Right lobe of liver (tissue), 6 donors: Measurements from ENCODE around the gene KHDC4. TPM values are rescaled to one million over a fixed set of nuclear protein-coding genes. Genes with fewer than 3 reads are reported as not detected.
A peak's percentile ranks its signal among the peaks of the same experiment; 100 is the strongest.

ENCODE experiments used
- ATAC-seq, 4 donors: fragments of 200-7000 bp; cut with Tn5 transposase; one replicate each; pipeline ENCODE4 v1.9.1; 2020; ENCODE audit warnings: mild to moderate bottlenecking in 4 of 4, moderate library complexity in 4 of 4
- DNase-seq, 3 donors: peaks; one replicate each; pipeline ENCODE4 v3.0.0-alpha.2; 2020
- H3K27ac ChIP-seq, 3 donors: fragments of 200-600 bp; one replicate each; pipeline ENCODE4 v1.8.0; 2022
- H3K27me3 ChIP-seq, 2 donors: fragments of 200-600 bp; one replicate each; pipeline ENCODE4 v1.8.0; 2022
- H3K36me3 ChIP-seq, 4 donors: fragments of 200-600 bp; sonication (generic) in 1 of 4; one replicate each; pipeline versions ENCODE4 v1.5.1 to v1.8.0; 2017 to 2022; ENCODE audit warnings: control low read depth in 1 of 4
- H3K4me1 ChIP-seq, 4 donors: fragments of 200-600 bp; sonication (generic) in 1 of 4; one replicate each; pipeline versions ENCODE4 v1.5.1 to v1.8.0; 2017 to 2022; ENCODE audit warnings: control low read depth in 1 of 4
- H3K4me3 ChIP-seq, 3 donors: fragments of 200-600 bp; one replicate each; pipeline ENCODE4 v1.8.0; 2022
- H3K9me3 ChIP-seq, 4 donors: fragments of 200-600 bp; sonication (generic) in 1 of 4; one replicate each; pipeline versions ENCODE4 v1.5.1 to v1.8.0; 2017 to 2022; ENCODE audit warnings: control low read depth in 1 of 4
- POLR2A ChIP-seq: fragments of 450-650 bp; IDR thresholded peaks from one replicate; pipeline ENCODE4 v1.6.1; 2017; ENCODE audit warnings: antibody characterized with exemption, mild to moderate bottlenecking
- WGBS: methylation state at CpG from one replicate; pipeline ENCODE4 v1.1.6; 2018; ENCODE audit warnings: low coverage, low lambda C conversion rate; ENCODE audit not compliant: insufficient coverage; ENCODE audit errors: missing lambda C conversion rate; 5-methylcytosine and 5-hydroxymethylcytosine counted together
- intact Hi-C, 2 donors: fragments of 100-400 bp; cut with DNase I; formaldehyde crosslinking; loops; one replicate each; pipeline versions ENCODE4 v1.11.2 to v1.14.1; 2022
- long read RNA-seq: library from polyadenylated mRNA; unstranded; transcript quantifications from one replicate; pipeline ENCODE4 v2.0.0, GENCODE V29; 2019
- total RNA-seq, 6 experiments: library from RNA; depleted of rRNA in 2 of 6; stranded (reverse); fragments of >200 nt in 2 of 6; fragmentation: NEBNext Ultra II Directional in 3 of 6; extraction: Animal tissue kit (Norgen Biotek cat#: 25700) in 3 of 6; gene quantifications; one replicate each; pipeline versions ENCODE4 v1.1.0 to v1.2.4, GENCODE V29; 2016 to 2023
- TF ChIP-seq, protein P1 (sequence below), 4 donors: fragments of 200-600 bp in 3 of 4; fragments of 450-650 bp in 1 of 4; IDR thresholded peaks; one replicate each; pipeline versions ENCODE4 v1.5.1 to v1.8.0; 2016 to 2022; ENCODE audit warnings: antibody characterized with exemption in 4 of 4, mild to moderate bottlenecking in 2 of 4
- donor health status: DM: no; HTN: yes; CAD: no.
- donor health status: DM: no; HTN: no; CAD: no.
- donor health status: DM: no; HTN: no; CAD: no.
- donor health status: DM: no; HTN: yes; CAD: no.
- donor health status: DM: no; HTN: yes; CAD: no.

The KHDC4 gene
- 10 to 100 TPM; 14.1 to 19.0 (median 17.2) TPM for total RNA-seq
- long read RNA-seq, partial matches to known transcripts = 1 of 1 reads
- long read RNA-seq, other reads (novel, unspliced or antisense) = 0 of 1 reads

DNA sequence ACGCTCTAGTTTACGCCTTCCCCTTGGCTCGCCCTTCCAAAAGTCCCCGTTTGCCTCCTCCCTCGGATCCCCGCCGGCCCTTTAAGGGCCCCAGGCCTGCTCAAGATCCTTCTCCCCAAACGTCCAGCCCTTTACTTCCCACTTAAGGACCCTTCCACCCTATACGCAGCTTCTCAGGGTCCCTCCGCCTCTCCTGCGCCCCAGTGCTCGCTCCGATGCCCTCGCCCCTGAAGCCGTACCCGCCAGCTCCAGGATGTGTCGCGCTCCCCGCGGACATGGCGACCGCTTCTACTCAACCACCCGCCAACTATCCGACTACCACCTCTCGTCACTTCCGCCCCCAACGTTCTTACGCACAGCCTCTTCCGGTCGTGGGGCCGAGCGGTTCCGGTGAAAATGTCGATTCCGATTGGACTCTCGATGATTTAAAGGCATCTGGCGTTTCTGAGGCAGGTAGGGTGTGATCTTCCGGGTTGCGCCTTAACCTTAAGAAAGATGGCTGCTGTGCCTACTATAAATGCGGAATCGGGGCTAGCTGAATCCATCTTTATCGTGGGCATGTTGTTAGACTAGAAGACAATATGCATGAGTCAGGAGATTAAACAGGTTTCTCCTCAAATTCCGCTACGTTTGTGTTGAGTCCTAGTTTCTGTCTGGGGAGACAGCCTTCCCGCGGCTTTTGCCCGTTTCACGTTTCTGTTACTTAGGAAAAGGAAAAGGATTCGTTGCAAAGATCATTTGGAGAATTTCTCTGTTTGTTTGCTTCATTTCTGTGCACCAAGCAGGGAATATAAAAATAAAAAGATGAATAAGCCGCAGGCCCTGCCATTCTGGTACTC, at the start of gene KHDC4:
TSS of gene KHDC4 (minus strand) at position 317 of the 839 bp plus-strand sequence. CDS start at position 277, 40 bp downstream.
- Histone ChIP-seq H3K27ac (peak within 1 kb of the TSS; percentile 82 to 91 (median 83)), H3K4me3 (peak within 1 kb of the TSS; percentile 56 to 97 (median 91)), H3K36me3 (peaks cover 0 to 34% (median 21%) of the 10 kb centered on the region in 4 donors), H3K4me1 (peaks cover 0 to 30% (median 9%) of the 10 kb centered on the region in 4 donors), H3K27me3 (no peaks in the 10 kb centered on the region), H3K9me3 (no peaks in the 10 kb centered on the region)
- peak; percentile 96 to 99 (median 98) for ATAC-seq
- intact Hi-C loops = no loop called here
- WGBS = under 1% methylated on average over 49 of the region's 50 CpGs
- DNase-seq = peak; percentile 93 to 96 (median 95)
- TF ChIP-seq POLR2A = peak; percentile 94
- TF ChIP-seq, protein P1, sequence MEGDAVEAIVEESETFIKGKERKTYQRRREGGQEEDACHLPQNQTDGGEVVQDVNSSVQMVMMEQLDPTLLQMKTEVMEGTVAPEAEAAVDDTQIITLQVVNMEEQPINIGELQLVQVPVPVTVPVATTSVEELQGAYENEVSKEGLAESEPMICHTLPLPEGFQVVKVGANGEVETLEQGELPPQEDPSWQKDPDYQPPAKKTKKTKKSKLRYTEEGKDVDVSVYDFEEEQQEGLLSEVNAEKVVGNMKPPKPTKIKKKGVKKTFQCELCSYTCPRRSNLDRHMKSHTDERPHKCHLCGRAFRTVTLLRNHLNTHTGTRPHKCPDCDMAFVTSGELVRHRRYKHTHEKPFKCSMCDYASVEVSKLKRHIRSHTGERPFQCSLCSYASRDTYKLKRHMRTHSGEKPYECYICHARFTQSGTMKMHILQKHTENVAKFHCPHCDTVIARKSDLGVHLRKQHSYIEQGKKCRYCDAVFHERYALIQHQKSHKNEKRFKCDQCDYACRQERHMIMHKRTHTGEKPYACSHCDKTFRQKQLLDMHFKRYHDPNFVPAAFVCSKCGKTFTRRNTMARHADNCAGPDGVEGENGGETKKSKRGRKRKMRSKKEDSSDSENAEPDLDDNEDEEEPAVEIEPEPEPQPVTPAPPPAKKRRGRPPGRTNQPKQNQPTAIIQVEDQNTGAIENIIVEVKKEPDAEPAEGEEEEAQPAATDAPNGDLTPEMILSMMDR (IDR thresholded peaks at IDR 0.05) = peak in 1 of 4 donors; percentile 9

- H3K9me3 ChIP-seq = no peaks in the 10 kb centered on the region
- H3K4me1 ChIP-seq = no peaks in the 10 kb centered on the region
- no peaks in the 10 kb centered on the region for H3K27me3 ChIP-seq
- TF ChIP-seq, protein P1 (IDR thresholded peaks at IDR 0.05) = no peak
- no peak for TF ChIP-seq POLR2A
- H3K4me3 ChIP-seq = no peak overlapping the region
- DNase-seq (no peak), ATAC-seq (peak in 3 of 4 donors; percentile 20 to 28 (median 25))
- H3K27ac ChIP-seq = no peak overlapping the region
- intact Hi-C loops = loop anchor here in 1 of 2 donors (5.0 kb wide), 1 partner anchor 41 kb away; the partner anchor contains the start of gene RXFP4
- no peaks in the 10 kb centered on the region for H3K36me3 ChIP-seq
- no CpG with 5 or more reads among the region's 4 CpGs for WGBS
Measured at GRCh38 chr1:155983191-155984024, 49.2 kb upstream of the KHDC4 start.

- no peak for TF ChIP-seq POLR2A
- no peaks in the 10 kb centered on the region for H3K27me3 ChIP-seq
- H3K4me1 ChIP-seq = peaks cover 0 to under 1% (median 0%) of the 10 kb centered on the region in 4 donors
- H3K27ac ChIP-seq = no peak overlapping the region
- WGBS = 83% methylated on average over 5 of the region's 7 CpGs
- DNase-seq (no peak), ATAC-seq (no peak)
- H3K4me3 ChIP-seq = no peak overlapping the region
- no peaks in the 10 kb centered on the region for H3K36me3 ChIP-seq
- intact Hi-C loops = loop anchor here in 1 of 2 donors (5.0 kb wide), 1 partner anchor 40 kb away; the partner anchor contains the start of gene RXFP4
- H3K9me3 ChIP-seq = no peaks in the 10 kb centered on the region
Measured at GRCh38 chr1:155982106-155982505, 47.9 kb upstream of the KHDC4 start.

GRCh38 chr1:155981266-155982088, 47.3 kb upstream of the KHDC4 start:
- DNase-seq = no peak
- intact Hi-C loops = loop anchor here in 1 of 2 donors (5.0 kb wide), 1 partner anchor 39 kb away; the partner anchor contains the start of gene RXFP4
- Histone ChIP-seq H3K9me3 (no peaks in the 10 kb centered on the region), H3K27me3 (no peaks in the 10 kb centered on the region), H3K36me3 (no peaks in the 10 kb centered on the region), H3K27ac (peak overlapping the region in 2 of 3 donors; percentile 6 to 13), H3K4me3 (no peak overlapping the region), H3K4me1 (peaks cover 0 to 6% (median 0%) of the 10 kb centered on the region in 4 donors)
- 35% methylated on average over 5 of the region's 6 CpGs for WGBS
- peak; percentile 47 for TF ChIP-seq POLR2A
- TF ChIP-seq, protein P1 (IDR thresholded peaks at IDR 0.05) = no peak
- ATAC-seq = peak in 1 of 4 donors; percentile 31
